ENCODE measurements around the gene ATCAY.
"Not testable (repeated sequence)": the region's sequence is repeated elsewhere in the genome, so short reads cannot be mapped to it uniquely, and the experiment has no call there.

The ATCAY gene

DNA sequence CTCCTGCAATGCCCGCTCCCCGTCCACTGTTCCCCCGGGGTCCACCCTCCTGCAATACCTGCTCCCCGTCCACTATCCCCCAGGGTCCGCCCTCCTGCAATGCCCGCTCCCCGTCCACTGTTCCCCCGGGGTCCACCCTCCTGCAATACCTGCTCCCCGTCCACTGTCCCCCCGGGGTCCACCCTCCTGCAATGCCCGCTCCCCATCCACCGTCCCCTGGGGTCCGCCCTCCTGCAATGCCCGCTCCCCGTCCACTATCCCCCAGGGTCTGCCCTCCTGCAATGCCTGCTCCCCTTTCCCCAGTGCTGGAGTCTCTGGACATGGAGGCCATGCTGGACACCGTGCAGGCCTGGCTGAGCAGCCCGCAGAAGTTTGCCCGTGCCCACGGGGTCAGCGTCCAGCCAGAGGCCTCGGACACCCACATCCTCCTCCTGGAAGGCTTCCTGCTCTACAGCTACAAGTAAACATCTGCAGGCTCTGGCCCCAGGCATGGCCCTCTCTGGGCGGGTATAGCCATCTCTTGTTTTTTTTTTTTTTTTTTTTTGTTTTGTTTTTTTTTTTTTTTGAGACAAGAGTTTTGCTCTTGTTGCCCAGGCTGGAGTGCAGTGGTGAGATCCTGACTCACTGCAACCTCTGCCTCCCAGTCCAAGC, 57.9 kb downstream of the ATCAY start:
- intact Hi-C loops (cut with DNase I); DNase-seq: not testable (repeated sequence)

DNA sequence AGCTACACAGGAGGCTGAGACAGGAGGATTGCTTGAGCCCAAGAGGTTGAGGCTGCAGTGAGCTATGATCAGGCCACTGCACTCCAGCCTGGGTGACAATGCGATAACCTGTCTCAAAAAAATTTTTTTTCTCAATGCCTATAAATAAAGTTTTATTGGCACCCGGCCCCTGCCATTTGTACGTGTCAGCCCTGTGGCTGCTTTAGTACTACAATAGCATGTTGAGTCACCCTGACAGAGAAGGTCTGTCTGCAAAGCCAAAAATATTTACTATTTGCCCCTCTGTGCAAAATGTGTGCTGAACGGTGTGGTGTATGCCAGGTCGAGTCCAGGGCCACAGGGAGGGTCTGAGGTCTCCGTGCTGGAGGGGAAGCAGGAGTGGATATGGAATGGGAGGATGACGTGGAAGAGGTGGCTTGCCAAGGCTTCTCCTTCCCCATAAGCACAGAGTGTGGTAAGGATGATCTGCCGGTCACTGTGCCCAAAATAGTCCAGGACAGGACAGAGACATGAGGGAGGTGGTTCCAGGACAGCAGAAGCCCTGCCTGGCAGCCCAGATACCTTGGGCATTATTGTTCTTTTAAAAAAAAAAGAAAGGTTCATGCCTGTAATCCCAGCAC, 62.4 kb downstream of the ATCAY start:
- intact Hi-C loops (cut with DNase I), result no loop called here
- no peak for DNase-seq

DNA sequence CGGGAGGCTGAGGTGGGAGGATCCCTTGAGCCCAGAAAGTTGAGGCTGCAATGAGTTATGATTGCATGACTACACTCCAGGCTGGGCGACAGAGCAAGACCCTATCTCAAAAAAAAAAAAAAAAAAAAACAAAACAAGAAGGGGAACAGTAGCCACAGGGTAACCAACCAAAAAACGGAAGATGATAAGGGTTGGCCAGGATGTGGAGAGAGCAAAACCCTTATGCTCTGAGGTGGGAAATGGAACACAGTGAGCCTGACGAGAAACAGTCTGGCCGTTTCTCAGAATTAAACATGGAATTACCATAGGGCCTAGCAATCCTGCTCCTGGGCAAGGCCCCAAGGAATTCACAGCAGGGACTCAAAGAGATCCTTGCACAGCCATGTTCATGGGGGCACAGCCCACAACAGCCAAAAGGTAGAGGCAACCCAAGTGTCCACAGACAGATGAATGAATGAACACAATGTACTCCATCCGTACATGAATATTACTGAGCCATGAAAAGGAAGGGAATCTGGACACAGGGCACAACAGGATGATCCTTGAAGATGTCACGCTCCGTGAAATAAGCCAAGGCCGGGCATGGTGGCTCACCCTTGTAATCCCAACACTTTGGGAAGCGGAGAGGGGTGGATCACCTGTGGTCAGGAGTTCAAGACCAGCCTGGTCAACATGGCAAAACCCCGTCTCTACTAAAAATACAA, 63.7 kb downstream of the ATCAY start:
- DNase-seq, result no peak
- intact Hi-C loops (cut with DNase I), result no loop called here

DNA sequence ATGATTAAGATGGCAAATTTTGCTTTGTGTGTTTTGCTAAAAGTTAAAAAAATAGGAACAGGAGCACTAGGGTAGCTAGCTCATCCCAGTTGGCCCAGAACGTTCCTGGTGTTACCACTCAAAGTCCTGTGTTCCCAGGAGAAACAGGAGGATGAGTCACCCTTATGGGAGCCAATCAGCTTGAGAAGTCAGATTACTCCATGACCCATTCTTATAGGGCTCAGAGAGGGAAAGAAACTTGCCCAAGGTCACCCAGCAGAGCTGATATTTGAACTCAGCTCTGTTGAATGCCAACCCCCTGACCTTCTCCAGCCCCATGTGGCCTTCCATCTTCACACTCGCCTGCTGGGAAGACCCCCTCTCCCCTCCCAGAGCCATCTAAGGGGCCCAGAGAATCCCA, 65.4 kb downstream of the ATCAY start:
- no peak for DNase-seq
- intact Hi-C loops (cut with DNase I), result no loop called here

DNA sequence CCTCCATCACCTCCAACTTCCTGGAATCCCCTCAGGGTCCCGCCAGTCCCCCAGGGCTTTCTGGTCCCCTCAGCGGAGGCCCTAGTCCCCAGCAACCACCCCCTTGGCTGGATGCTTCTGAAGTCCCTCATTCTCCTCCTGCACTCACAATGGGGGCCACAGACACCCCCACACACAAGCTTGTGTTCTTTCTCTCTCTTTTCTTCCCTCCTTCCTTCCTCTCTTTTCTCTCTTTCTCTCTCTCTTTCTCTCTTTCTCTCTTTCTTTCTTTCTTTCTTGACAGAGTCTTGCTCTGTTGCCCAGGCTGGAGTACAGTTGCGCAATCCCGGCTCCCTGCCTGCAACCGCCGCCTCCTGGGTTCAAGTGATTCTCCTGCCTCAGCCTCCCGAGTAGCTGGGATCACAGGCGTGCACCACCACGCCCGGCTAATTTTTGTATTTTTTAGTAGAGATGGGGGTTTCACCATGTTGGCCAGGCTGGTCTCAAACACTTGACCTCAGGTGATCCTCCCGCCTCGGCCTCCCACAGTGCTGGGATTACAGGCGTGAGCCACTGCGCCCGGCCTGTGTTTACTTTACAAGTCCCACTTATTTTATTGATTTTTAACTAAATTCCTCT, 66.9 kb downstream of the ATCAY start:
- DNase-seq; intact Hi-C loops (cut with DNase I): not testable (repeated sequence)

DNA sequence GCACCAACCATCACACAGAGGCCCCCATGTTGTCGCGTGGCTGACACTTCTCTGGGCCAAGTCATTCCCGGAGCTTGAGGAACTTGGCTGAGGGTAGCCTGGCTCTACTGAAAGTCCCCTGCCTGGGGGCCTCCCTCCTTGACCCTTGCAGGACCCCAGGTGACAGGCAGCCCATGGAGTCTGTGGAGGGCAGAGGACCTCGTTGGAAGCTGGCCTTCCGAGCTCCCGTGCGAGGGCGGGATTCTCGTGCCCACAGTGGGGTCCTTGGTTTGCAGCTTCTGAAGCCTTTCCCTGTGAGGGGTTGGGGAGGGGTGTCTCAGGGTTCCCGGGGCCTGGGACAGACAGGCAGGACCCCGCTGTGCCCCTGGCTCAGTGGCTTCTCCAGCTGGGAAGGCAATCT, 68.8 kb downstream of the ATCAY start:
- intact Hi-C loops (cut with DNase I), result no loop called here
- no peak for DNase-seq

DNA sequence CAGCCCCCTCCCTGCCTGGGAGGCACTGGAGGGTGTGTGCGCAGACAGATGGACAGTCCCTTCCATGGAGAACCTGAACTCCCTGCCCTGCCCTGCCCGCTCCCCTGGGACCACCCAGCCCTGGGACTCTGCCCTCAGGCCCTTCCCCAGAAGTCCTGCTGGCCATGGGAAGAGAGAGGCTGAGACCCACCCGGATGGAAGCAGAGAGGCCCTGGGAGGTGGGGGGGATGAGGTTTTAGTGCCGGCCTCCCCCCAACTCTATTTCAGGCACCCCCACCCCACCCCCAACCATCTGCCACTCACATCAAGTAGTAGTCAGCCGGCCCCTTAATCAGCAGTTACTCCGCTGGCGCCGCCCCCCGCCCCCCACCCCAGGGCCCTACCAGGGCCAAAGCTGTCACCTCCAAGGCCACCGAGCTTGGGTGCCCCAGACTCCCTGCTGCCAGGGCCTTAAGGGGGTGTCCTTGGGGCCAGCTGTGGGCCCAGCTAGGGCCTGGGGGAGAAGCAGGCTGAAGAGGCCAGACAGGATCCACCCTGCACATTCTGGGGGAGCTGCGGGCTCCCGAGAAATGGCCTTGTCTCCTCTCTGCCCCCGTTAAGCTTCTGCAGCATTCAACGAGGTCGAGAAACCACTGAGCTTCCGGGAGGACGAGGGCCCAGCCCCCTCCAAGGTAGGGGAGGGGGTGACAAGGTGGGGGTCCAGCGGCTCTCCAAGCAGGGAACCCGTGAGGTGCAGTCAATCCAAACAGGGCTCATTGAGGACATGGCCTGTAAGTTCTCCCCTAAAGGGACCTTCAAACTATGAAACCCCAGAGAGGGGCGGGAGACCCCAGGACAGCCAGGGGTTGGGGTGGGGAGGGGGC, 69.7 kb downstream of the ATCAY start:
- DNase-seq, result no peak

DNA sequence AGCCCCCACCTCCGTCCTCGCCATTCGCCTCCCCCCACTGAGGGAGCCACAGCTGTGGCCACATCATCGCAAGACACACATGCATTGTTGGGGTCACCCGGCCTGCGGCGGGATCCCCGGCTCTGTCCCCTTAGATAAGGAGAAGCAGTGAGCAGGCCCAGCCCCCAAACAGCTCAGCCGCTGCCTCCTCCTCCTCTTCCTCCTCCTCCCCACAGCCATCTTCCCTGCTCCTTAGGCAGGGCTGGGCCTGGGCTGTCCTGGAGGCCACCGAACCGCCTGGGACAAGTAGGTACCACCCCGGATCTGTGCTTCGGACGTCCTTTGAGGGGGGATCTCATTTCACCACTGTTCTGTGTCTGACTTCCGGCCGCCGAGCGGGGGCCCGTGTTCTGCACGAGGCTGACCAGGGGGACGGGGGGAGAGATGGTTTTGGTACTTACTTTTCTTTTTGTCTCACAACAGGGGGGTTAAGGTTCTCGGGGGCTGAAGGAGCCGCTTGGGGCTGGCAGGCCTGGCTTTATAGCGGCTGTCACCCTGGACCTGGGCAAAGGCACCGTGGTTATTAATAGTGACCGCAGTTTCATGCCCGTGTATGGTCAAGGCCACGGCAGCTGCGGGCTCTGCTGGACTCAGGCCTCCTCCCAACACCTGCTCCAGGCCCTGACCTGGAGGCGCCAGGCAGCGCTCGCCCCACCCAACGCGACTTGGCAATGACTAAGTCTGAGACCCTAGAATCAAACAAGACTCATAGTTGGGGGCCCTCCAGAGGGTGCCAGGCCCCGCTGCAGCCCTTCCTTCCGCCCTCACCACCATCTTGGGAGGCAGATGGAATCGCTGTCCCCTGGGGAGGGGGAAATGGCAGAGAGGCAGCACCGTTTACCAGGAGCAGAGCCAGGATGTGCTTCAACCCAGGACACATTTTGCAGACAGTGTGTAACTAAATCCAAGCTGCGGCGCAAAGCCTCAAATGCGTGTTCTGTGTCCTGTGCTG, 70.7 kb downstream of the ATCAY start:
- intact Hi-C loops (cut with DNase I), result no loop called here

More for the DNA sequence above, 69.7 kb downstream of the ATCAY start:
- intact Hi-C loops (cut with DNase I), result no loop called here

DNA sequence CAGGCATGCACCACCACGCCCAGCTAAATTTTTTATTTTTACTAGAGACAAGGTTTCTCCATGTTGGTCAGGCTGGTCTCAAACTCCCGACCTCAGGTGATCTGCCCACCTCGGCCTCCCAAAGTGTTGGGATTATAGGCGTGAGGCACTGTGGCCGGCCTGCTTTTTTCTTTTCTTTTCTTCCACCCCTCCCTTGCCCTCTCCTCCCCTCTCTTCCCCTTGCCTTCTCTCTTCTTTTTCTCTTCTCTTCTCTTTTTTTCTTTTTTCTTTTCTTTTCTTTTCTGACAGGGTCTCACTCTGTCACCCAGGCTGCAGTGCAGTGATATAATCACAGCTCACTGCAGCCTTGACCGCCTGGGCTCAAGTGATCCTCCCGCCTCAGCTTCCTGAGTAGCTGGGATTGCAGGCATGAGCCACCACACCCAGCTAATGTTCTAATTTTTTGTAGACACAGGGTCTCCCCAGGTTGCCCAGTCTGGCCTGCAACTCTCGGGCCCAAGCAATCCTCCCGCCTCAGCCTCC, 72.3 kb downstream of the ATCAY start:
- intact Hi-C loops (cut with DNase I); DNase-seq: not testable (repeated sequence)

More for the DNA sequence above, 70.7 kb downstream of the ATCAY start:
- DNase-seq, result no peak

DNA sequence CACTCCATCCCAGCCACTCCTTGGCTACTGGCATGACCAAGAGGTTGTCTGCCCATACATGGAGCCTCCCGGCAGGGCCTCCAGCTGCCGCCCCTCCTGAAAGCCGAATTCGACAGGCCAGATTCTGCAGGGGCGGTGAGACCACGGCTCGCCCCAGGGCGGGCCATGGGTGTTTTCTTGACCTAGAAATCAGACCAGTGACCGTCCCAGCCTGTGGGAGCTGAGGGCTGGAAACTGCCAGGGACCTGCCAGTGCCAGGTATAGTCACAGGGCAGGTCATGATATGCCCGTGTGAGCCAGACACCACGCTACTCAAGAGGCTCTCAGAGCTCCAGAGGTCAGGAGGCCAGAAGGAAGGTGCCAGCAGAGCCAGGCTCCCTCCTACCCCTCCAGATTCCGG, 73.6 kb downstream of the ATCAY start:
- intact Hi-C loops (cut with DNase I), result no loop called here
- no peak for DNase-seq

DNA sequence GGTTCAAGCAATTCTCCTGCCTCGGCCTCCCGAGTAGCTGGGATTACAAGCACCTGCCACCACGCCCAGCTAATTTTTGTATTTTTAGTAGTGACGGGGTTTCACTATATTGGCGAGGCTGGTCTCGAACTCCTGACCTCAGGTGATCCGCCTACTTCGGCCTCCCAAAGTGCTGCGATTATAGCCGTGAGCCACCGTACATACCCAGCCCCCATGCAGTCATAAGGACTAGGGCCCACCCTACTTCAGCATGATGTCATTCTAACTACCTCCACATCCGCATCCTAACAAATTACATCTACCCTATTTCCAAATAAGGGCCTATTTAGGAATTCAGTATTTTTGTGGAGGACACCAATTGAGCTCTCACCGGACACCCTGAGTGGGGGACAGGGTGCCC, 74.8 kb downstream of the ATCAY start:
- DNase-seq; intact Hi-C loops (cut with DNase I): not testable (repeated sequence)

DNA sequence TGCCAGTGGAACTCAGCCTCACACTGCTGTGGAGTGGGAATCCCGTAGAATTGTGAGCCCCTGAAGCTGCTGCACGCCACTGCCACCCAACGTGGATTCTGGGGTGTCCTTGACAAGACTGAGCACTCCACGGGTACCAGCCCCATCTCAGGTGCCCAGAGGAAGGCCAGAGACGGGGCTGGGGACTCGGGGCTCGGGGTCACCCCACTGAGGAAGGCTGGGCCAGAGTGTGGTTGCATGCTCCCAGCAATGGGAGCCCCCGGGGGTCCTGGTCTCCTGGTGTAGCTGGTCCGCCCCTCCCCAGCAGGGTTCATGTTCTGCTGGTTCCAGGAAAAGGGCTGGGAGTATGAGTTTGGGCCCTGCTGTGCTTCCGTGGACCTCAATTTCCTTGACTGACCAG, 75.2 kb downstream of the ATCAY start:
- no peak for DNase-seq
- intact Hi-C loops (cut with DNase I), result no loop called here

DNA sequence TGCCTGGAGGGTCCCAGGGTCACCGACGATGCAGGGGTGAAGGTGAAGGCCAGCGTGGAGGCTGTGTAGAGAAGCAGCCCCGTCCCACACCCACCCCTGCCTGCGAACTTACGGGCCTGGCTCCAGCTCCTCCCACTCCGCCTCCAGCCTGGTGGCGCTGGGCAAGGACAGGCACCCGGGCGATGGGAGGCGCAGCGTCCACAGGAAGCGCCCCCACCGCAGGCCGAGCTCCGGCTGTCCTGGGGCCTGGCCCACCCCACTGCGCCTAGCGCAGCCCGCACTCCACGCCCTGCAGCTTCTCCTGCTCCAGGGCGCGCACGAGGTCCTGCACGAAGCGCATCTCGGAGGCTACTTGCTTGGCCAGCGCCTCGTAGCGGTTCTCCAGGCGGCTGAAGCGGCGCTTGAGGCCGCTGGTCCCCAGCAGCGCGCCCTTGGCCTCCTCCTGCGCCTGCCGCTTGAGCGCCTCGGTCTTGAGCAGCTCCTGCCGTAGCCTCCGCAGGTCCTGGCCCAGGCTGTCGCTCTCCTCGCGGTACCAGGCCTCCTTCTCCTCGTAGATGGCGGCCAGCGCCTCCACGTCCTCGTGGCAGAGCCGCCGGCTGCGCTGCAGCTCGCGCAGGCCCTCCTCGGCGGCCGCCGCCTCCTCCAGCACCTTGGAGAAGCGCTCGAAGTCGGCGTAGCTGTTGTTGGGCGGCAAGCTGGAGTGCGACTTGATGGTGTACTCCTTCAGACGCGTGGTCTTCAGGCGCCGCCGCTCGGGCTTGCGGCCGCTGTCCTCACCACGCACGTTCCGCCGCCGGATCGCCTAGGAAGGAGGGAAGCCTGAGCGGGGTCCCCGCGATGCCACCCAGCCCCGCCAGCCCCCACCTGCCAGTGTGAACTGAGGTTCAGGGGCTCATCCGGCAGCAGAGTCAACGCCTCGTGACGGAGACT, 78.6 kb downstream of the ATCAY start:
- intact Hi-C loops (cut with DNase I), result no loop called here
- DNase-seq, result no peak

DNA sequence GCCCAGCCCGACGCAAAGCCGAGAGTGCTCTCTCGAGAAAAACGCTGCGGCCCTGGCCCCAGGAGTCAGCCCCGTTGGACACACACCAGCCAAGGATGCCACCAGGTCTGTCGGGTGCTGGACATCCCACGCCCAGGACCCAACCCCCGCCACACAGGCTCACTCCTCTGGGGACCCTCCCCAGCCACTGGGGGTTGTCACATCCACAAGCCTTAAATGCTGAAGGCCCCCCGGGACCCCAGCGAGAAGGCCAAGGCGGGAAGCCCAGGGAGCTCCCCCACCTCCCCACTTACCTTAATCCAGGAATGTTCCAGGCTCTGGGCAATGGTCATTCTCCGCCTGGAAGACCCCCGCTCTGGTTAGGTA, 79.3 kb downstream of the ATCAY start:
- intact Hi-C loops (cut with DNase I), result no loop called here
- DNase-seq, result no peak

DNA sequence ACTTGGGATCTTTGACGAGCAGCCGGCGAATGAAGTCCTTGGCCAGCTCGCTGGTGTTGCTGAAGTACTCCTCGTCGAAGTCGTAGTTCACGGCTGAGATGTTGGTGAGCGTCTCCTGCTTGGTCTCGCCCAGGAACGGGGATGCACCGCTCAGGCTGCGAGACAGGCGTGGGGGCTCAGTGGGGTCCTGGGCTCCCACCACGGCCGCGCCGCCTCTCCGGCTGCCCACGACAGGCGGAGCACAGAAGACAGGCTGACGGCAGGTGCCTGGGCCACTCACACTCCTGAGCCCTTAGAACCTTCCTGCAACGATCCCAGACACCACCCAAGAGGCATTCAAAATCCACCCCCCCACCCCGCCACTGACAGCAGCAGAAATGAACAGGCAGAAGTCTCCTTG, 80.5 kb downstream of the ATCAY start:
- peak in 7 of 42 donors; percentile 16 to 49 (median 33) for DNase-seq
- intact Hi-C loops (cut with DNase I), result no loop called here

DNA sequence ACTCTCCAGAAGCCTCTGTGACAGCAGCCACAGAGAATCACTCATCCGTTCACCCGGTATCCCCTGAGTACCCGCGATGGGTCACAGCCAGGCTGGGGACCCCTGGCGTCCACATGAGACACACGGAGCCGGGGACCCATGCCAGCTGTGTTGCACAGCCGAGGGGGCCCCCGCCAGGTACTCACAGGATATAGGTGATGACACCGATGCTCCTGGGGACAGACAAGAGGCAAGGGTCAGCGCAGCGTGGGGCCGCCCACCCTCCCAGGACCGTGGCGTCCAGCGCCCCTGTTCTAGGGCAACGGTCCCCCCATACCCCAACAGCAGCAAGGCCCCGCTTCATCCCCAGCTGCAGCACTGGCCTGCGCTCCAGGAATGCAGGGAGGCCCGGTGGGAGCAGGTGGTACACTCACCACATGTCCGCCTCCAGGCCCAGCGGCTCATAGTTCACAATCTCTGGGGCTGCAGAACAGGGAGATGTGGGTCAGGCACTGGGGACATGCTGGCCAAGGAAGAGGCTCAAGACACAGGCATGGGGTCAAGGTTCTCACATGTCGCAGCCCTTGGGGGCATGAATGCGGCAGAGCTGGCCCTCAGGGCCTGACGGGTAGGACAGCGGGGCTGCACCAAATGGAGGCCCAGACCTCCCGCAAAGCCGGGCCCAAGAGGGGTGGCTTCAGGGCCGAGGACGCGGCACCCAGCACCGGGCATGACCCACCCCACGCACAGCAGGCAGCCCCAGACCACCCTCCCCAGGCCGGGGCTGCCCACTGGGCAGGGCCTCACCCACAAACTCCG, 83.2 kb downstream of the ATCAY start:
- intact Hi-C loops (cut with DNase I), result no loop called here
- no peak for DNase-seq

Measured in head of caudate nucleus (tissue), 42 donors.